Osteocyte (in vitro differentiated cells): Measurements from ENCODE around the gene ITIH2. TPM values are rescaled to one million over a fixed set of nuclear protein-coding genes. Genes with fewer than 3 reads are reported as not detected.
"Not testable (repeated sequence)": the region's sequence is repeated elsewhere in the genome, so short reads cannot be mapped to it uniquely, and the experiment has no call there.

Experiments used
- DNase-seq: peaks from one replicate; pipeline ENCODE4 v3.0.0; 2021; ENCODE audit warnings: mixed read lengths; ENCODE audit not compliant: unreplicated experiment; ENCODE audit errors: extremely low spot score
- H3K27ac Mint-ChIP-seq: one replicate; pipeline ENCODE4 v1.8.0; 2021; ENCODE audit warnings: mild to moderate bottlenecking, mixed read lengths; ENCODE audit not compliant: unreplicated experiment
- H3K27me3 Mint-ChIP-seq: one replicate; pipeline ENCODE4 v1.8.0; 2021; ENCODE audit warnings: mixed read lengths; ENCODE audit not compliant: unreplicated experiment
- H3K36me3 Mint-ChIP-seq: one replicate; pipeline ENCODE4 v1.8.0; 2021; ENCODE audit warnings: mixed read lengths; ENCODE audit not compliant: unreplicated experiment
- H3K4me1 Mint-ChIP-seq: one replicate; pipeline ENCODE4 v1.8.0; 2021; ENCODE audit warnings: mixed read lengths; ENCODE audit not compliant: unreplicated experiment
- H3K4me3 Mint-ChIP-seq: one replicate; pipeline ENCODE4 v1.8.0; 2021; ENCODE audit warnings: mild to moderate bottlenecking, moderate library complexity, mixed read lengths; ENCODE audit not compliant: unreplicated experiment
- H3K9me3 Mint-ChIP-seq: one replicate; pipeline ENCODE4 v1.8.0; 2021; ENCODE audit warnings: mixed read lengths; ENCODE audit not compliant: unreplicated experiment
- total RNA-seq: library from RNA; stranded (reverse); gene quantifications from 2 replicates; pipeline ENCODE4 v1.2.1, GENCODE V29; 2021
- TF ChIP-seq, protein P1 (sequence below): fragments of 200-600 bp; sonication (generic); IDR thresholded peaks from 2 replicates; pipeline ENCODE4 v1.5.0; 2021; ENCODE audit warnings: antibody characterized with exemption, mild to moderate bottlenecking, moderate library complexity

ITIH2 gene
- total RNA-seq, 1 donor from 2014 or later: not detected

DNA sequence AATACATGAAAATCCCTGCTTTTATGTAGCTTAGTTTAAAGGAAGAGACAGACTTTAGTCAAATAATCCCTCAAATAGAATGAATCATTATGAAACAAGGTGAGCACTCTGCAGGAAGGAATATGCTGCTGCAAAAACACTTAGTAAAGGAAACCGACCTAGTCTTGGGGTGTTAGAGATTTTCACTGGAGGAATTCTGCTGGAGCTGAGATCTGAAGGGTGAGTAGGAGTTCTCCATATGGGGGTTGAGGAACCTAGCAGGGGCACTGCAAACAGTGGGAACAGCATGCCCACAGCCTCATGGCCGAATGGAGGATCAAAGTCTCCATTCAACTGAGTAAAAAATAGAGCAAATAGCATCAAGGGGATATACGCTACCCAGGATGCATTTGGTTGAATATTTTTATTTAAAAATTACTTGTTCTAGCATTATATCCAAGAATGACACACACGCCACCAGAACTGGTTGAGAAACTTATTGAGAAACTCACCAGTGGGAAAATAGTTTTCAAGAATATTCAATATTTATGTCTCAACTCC, 3.5 kb downstream of the ITIH2 start:
- H3K4me1 Mint-ChIP-seq: no peaks in the 10 kb centered on the region
- no peaks in the 10 kb centered on the region for H3K36me3 Mint-ChIP-seq
- H3K9me3 Mint-ChIP-seq: peaks cover 4% of the 10 kb centered on the region
- TF ChIP-seq, protein P1, sequence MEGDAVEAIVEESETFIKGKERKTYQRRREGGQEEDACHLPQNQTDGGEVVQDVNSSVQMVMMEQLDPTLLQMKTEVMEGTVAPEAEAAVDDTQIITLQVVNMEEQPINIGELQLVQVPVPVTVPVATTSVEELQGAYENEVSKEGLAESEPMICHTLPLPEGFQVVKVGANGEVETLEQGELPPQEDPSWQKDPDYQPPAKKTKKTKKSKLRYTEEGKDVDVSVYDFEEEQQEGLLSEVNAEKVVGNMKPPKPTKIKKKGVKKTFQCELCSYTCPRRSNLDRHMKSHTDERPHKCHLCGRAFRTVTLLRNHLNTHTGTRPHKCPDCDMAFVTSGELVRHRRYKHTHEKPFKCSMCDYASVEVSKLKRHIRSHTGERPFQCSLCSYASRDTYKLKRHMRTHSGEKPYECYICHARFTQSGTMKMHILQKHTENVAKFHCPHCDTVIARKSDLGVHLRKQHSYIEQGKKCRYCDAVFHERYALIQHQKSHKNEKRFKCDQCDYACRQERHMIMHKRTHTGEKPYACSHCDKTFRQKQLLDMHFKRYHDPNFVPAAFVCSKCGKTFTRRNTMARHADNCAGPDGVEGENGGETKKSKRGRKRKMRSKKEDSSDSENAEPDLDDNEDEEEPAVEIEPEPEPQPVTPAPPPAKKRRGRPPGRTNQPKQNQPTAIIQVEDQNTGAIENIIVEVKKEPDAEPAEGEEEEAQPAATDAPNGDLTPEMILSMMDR: no peak
- H3K4me3 Mint-ChIP-seq: no peak overlapping the region
- H3K27ac Mint-ChIP-seq: no peak overlapping the region
- peaks cover 11% of the 10 kb centered on the region for H3K27me3 Mint-ChIP-seq
- no peak for DNase-seq

DNA sequence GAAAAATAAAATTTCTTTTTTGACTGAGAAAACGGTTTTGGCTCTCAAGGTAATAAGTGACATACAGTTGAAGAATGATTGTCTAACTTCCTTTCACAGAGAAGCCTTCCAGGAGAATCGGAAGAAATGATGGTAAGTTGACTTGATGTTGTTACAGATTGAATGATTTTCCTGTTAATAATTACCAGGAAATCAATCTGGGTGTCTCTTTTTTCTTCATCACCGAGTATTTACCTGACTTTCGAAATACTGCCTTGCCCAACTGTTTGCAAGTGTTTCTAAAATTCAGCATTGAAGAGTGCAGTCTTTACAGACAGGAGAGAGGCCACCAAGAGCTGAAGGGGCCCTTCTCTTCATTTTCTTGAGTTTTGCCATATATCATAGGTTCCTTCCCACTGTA, 4.0 kb downstream of the ITIH2 start:
- Mint-ChIP-seq H3K27ac (no peak overlapping the region), H3K27me3 (peaks cover 11% of the 10 kb centered on the region), H3K36me3 (no peaks in the 10 kb centered on the region), H3K9me3 (peaks cover 4% of the 10 kb centered on the region), H3K4me1 (no peaks in the 10 kb centered on the region), H3K4me3 (no peak overlapping the region)
- no peak for DNase-seq
- TF ChIP-seq, protein P1: no peak

DNA sequence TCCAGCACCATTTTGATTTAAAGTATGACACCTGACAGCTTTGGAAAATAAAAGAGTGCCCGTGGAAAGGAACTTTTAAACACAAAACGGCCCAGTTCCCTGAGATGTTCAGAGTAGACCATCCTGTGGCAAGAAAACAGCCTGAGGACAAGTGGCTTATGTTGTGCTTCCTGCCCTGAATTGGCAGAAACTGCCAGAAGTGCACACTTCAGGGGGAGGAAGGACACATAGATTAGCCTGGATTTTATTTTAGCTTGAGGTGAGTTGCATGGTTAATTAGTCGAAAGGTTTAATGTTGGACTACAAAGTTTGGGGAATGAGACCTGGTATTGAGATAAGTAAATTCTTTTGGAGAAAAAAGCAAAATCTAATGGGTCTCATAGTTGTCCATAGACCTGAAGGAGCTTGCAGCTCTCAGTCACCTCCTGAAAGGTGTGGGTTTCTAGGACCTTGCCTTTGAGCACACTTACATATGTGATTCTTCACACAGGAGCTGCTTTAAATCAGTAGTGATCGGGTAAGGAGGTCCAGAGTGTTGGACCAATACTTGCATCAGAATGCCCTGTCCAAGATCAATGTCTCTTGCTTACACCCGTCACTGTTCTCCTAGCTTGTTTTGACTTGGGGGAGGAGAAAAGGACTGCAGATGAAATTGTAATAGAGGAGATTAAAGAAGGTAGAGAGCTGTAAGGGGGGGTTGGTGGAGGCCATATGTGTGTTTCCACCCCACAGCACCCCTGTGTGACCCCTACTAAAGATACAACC, 4.9 kb downstream of the ITIH2 start:
- Mint-ChIP-seq H3K4me3 (no peak overlapping the region), H3K36me3 (no peaks in the 10 kb centered on the region), H3K4me1 (no peaks in the 10 kb centered on the region), H3K27ac (no peak overlapping the region), H3K9me3 (peaks cover 4% of the 10 kb centered on the region), H3K27me3 (peaks cover 11% of the 10 kb centered on the region)
- TF ChIP-seq, protein P1: no peak
- no peak for DNase-seq

DNA sequence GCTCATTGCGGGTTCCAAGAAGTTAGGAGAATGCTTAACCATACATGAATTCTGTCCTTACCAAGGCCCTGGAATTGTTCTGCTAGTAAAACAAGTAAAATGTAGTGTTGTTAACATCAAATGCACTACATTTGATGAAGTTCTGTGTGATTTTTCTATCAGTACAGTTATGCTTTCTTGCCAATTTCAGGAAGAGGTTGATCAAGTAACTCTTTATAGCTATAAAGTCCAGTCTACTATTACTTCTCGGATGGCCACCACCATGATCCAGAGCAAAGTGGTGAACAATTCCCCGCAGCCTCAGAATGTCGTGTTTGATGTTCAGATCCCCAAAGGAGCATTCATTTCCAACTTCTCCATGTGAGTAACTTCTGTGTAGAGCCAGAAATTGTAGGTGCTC, 5.7 kb downstream of the ITIH2 start:
- Mint-ChIP-seq H3K27me3 (peaks cover 8% of the 10 kb centered on the region), H3K27ac (no peak overlapping the region), H3K4me3 (no peak overlapping the region), H3K4me1 (no peaks in the 10 kb centered on the region), H3K9me3 (peaks cover 4% of the 10 kb centered on the region), H3K36me3 (no peaks in the 10 kb centered on the region)
- TF ChIP-seq, protein P1: no peak
- DNase-seq: no peak

DNA sequence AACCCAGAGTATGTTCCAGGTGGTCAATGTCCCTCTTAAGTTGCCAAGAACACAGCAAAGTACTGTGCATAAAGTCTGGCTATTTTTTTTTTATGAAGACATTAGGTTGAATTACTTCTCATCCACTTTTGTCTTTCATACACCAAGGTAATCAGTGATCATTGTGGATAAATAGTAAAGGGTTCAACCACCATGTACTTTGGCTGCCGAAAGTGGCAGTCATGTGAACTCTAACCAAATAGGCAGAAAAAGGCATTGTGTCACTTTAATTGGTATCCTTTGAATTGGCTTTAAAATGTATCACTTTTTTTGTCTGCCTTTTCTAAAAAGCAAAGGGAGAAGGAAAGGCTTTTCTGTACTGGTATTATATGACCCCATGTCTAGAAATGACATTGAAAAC, 7.3 kb downstream of the ITIH2 start:
- Mint-ChIP-seq H3K9me3 (peaks cover 4% of the 10 kb centered on the region), H3K36me3 (no peaks in the 10 kb centered on the region), H3K4me1 (no peaks in the 10 kb centered on the region), H3K27ac (no peak overlapping the region), H3K4me3 (no peak overlapping the region), H3K27me3 (peaks cover 4% of the 10 kb centered on the region)
- no peak for DNase-seq
- TF ChIP-seq, protein P1: no peak

DNA sequence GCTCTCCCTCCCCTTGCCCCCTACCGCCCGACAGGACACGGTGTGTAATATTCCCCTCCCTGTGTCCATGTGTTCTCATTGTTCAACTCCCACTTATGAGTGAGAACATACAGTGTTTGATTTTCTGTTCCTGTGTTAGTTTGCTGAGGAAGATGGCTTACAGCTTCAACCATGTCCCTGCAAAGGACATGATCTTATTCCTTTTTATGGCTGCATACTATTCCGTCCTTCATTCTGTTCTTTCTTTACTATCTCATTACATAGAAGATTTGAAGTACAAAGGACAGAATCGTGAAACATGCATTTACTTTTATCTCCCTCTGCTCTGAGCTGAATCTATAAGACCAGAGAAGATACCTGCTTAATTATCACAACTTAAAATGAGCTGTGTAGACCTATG, 8.0 kb downstream of the ITIH2 start:
- H3K4me1 Mint-ChIP-seq, H3K4me3 Mint-ChIP-seq, H3K36me3 Mint-ChIP-seq, DNase-seq, H3K9me3 Mint-ChIP-seq, H3K27ac Mint-ChIP-seq, H3K27me3 Mint-ChIP-seq: not testable (repeated sequence)
